Testis (tissue), 3 donors: ENCODE measurements around the gene PLOD2. TPM values are rescaled to one million over a fixed set of nuclear protein-coding genes. Genes with fewer than 3 reads are reported as not detected.

Source experiments
- DNase-seq: peaks from one replicate; pipeline ENCODE4 v3.0.0-alpha.2; 2019
- H3K27ac ChIP-seq, 2 donors: fragments of 200-600 bp; sonication (generic); one replicate each; pipeline ENCODE4 v1.5.1; 2019
- H3K27me3 ChIP-seq: fragments of 200-600 bp; sonication (generic); one replicate; pipeline ENCODE4 v1.5.1; 2019
- H3K36me3 ChIP-seq: fragments of 200-600 bp; sonication (generic); one replicate; pipeline ENCODE4 v1.5.1; 2017; ENCODE audit warnings: low read depth; ENCODE audit errors: missing control alignments
- H3K4me1 ChIP-seq: fragments of 200-600 bp; sonication (generic); one replicate; pipeline ENCODE4 v1.5.1; 2019
- H3K4me3 ChIP-seq, 2 donors: fragments of 200-600 bp; sonication (generic); one replicate each; pipeline ENCODE4 v1.5.1; 2017 to 2019
- H3K9me3 ChIP-seq: fragments of 200-600 bp; sonication (generic); one replicate; pipeline ENCODE4 v1.5.1; 2017
- CTCF ChIP-seq, 3 experiments: fragments of 450-650 bp in 2 of 3; fragments of 200-600 bp in 1 of 3; sonication (generic) in 1 of 3; IDR thresholded peaks; one replicate each; pipeline ENCODE4 v1.5.1; 2016 to 2019; ENCODE audit warnings: antibody characterized with exemption in 3 of 3, mild to moderate bottlenecking in 2 of 3, moderate library complexity in 1 of 3
- POLR2A ChIP-seq: fragments of 450-650 bp; IDR thresholded peaks from one replicate; pipeline ENCODE4 v1.6.1; 2017; ENCODE audit warnings: antibody characterized with exemption, mild to moderate bottlenecking, moderate library complexity
- WGBS, 2 donors: methylation state at CpG; one replicate each; pipeline ENCODE4 v1.1.5; 2018; 5-methylcytosine and 5-hydroxymethylcytosine counted together
- intact Hi-C: fragments of 100-400 bp; cut with DNase I; formaldehyde crosslinking; loops from one replicate; pipeline ENCODE4 v1.15.1; 2023; ENCODE audit warnings: low total_unique reads
- polyA plus RNA-seq: library from polyadenylated mRNA; stranded (reverse); fragments of 350-450 nt; fragmentation: Illumina TruSeq; extraction: RNeasy Lipid Tissue Mini Kit (QIAGEN cat#74804); gene quantifications from one replicate; pipeline ENCODE4 v1.2.3, GENCODE V29; 2014; ENCODE audit warnings: low read depth, low replicate concordance; ENCODE audit not compliant: insufficient read depth
- total RNA-seq, 2 donors: library from RNA; depleted of rRNA; stranded (reverse); fragments of >200 nt; gene quantifications; one replicate each; pipeline ENCODE4 v1.2.3, GENCODE V29; 2016

Gene PLOD2
- total and polyA plus RNA-seq, 3 donors from 2014 or later, result 9.9 to 20.9 (median 13.4) TPM

DNA sequence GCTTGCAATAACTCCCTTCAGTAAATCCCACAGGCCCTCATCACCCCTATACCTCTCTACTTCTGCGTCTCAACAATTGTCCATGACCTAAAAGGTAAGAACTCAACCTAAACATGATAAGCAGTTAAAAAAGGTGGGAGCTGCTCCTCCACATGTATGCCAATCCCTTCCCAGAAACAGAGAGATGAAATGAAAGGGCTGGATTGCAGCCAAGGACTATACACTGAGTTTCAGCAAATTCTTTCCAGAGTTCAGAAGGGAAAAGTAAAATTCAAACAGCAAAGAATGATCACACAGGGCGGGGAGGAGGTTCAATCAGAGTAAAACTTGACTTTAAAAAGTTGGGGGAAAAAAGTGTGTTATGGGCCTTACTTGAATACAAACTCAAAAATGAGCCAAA lies 27.5 kb downstream of the PLOD2 start:
- no peaks in the 10 kb centered on the region for H3K27me3 ChIP-seq
- 79 to 82% methylated on average over 2 of the region's 2 CpGs for WGBS, 2 donors
- no peak for DNase-seq

GRCh38 chr3:146131616-146132410 lies 29.2 kb downstream of the PLOD2 start:
- WGBS, 2 donors, result 89% methylated on average over 5 of the region's 5 CpGs
- Histone ChIP-seq H3K36me3 (no peaks in the 10 kb centered on the region), H3K27me3 (no peaks in the 10 kb centered on the region), H3K9me3 (no peaks in the 10 kb centered on the region), H3K4me3 (no peak overlapping the region), H3K27ac (no peak overlapping the region), H3K4me1 (no peaks in the 10 kb centered on the region)
- no peak for DNase-seq
- intact Hi-C loops, result no loop called here
- TF ChIP-seq POLR2A (no peak), CTCF (IDR thresholded peaks at IDR 0.05) (no peak)

More for the DNA sequence above, 27.5 kb downstream of the PLOD2 start:
- intact Hi-C loops, result no loop called here
- H3K4me3 ChIP-seq, result no peak overlapping the region
- H3K36me3 ChIP-seq, result no peaks in the 10 kb centered on the region
- H3K9me3 ChIP-seq, result no peaks in the 10 kb centered on the region
- no peak overlapping the region for H3K27ac ChIP-seq
- no peaks in the 10 kb centered on the region for H3K4me1 ChIP-seq
- TF ChIP-seq POLR2A (no peak), CTCF (IDR thresholded peaks at IDR 0.05) (no peak)

GRCh38 chr3:146130881-146131371 lies 30.1 kb downstream of the PLOD2 start:
- H3K36me3 ChIP-seq, result no peaks in the 10 kb centered on the region
- no peak overlapping the region for H3K27ac ChIP-seq
- intact Hi-C loops, result no loop called here
- H3K9me3 ChIP-seq, result no peaks in the 10 kb centered on the region
- H3K4me3 ChIP-seq, result no peak overlapping the region
- WGBS, 2 donors, result 86 to 96% methylated on average over 2 of the region's 2 CpGs
- TF ChIP-seq POLR2A (no peak), CTCF (IDR thresholded peaks at IDR 0.05) (no peak)
- no peak for DNase-seq
- H3K27me3 ChIP-seq, result no peaks in the 10 kb centered on the region
- H3K4me1 ChIP-seq, result no peaks in the 10 kb centered on the region

DNA sequence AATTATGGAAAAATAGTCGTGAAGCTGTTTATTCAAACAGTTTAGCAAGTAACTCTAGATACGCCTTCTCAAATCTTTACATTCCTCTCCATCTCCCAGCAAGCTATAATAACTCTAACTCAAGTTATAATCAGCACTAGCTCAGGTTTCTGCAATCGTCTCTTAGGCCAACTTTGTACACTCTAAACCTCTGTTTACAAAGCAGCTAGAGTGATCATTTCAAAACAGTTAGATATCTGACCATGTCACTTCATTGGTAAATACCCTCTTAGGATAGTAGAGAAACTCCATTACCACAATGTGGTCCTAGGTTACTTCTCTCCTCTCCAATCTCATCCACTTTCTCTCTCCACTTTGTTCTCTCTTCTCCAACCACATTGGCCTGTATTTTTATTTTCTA lies 31.2 kb downstream of the PLOD2 start:
- H3K36me3 ChIP-seq, result no peaks in the 10 kb centered on the region
- intact Hi-C loops, result no loop called here
- H3K27ac ChIP-seq, result no peak overlapping the region
- DNase-seq, result no peak
- no peak for TF ChIP-seq POLR2A
- TF ChIP-seq CTCF (IDR thresholded peaks at IDR 0.05), result no peak
- no peaks in the 10 kb centered on the region for H3K9me3 ChIP-seq
- no peaks in the 10 kb centered on the region for H3K27me3 ChIP-seq
- H3K4me3 ChIP-seq, result no peak overlapping the region
- 84 to 89% methylated on average over 3 of the region's 3 CpGs for WGBS, 2 donors
- H3K4me1 ChIP-seq, result no peaks in the 10 kb centered on the region

- H3K27ac ChIP-seq, result no peak overlapping the region
- no peak for DNase-seq
- TF ChIP-seq POLR2A (no peak), CTCF (IDR thresholded peaks at IDR 0.05) (no peak)
- H3K4me1 ChIP-seq, result no peaks in the 10 kb centered on the region
- WGBS, 2 donors, result 42 to 80% methylated on average over 1 of the region's 1 CpG
- no peaks in the 10 kb centered on the region for H3K36me3 ChIP-seq
- no peak overlapping the region for H3K4me3 ChIP-seq
- intact Hi-C loops, result no loop called here
- H3K27me3 ChIP-seq, result no peaks in the 10 kb centered on the region
- no peaks in the 10 kb centered on the region for H3K9me3 ChIP-seq
These were observed 32.0 kb downstream of the PLOD2 start for GRCh38 chr3:146128939-146129338.
